ENCODE data around the gene ZNF277.

DNA sequence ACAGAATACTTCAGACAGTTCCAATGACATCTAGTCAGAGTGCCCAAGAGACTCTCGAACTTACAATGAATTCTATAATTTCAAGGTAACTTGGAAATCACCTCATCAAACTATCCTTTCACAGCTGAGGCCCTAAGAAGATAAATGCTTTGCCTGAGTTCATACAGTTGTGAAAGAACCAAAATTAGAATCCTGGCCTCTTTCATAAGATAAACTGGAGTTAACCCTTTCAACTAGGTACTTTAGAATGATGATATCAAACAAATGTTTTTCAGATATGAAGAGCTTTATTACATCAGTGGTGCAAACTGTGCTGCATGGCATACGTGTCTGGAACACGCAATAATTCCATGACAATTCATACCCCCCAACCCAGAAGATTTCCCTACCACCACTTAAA is 18.2 kb upstream of the ZNF277 start:
- TF ChIP-seq, protein P1, sequence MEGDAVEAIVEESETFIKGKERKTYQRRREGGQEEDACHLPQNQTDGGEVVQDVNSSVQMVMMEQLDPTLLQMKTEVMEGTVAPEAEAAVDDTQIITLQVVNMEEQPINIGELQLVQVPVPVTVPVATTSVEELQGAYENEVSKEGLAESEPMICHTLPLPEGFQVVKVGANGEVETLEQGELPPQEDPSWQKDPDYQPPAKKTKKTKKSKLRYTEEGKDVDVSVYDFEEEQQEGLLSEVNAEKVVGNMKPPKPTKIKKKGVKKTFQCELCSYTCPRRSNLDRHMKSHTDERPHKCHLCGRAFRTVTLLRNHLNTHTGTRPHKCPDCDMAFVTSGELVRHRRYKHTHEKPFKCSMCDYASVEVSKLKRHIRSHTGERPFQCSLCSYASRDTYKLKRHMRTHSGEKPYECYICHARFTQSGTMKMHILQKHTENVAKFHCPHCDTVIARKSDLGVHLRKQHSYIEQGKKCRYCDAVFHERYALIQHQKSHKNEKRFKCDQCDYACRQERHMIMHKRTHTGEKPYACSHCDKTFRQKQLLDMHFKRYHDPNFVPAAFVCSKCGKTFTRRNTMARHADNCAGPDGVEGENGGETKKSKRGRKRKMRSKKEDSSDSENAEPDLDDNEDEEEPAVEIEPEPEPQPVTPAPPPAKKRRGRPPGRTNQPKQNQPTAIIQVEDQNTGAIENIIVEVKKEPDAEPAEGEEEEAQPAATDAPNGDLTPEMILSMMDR (IDR thresholded peaks at IDR 0.05): no peak
- no peak for TF ChIP-seq POLR2AphosphoS5 (IDR thresholded peaks at IDR 0.05)
- TF ChIP-seq POLR2A (IDR thresholded peaks at IDR 0.05; ENCODE audit: low read depth): no peak

All from esophagus muscularis mucosa (tissue), 3 donors.